ENCODE results near the gene LY6G6D. TPM values are rescaled to one million over a fixed set of nuclear protein-coding genes. Genes with fewer than 3 reads are reported as not detected.

The LY6G6D gene
- total and polyA plus RNA-seq, 2 of the 13 experiments (the other 11 are each of a cell fraction or from before 2014, with no cell fraction given): not detected

GRCh38 chr6:31737315-31737990, 22.3 kb downstream of the LY6G6D start (continued):
- TF ChIP-seq DZIP1 (CRISPR knock-in tag; IDR thresholded peaks at IDR 0.05): no peak
- peak; percentile 87 for TF ChIP-seq MED1 (CRISPR knock-in tag; IDR thresholded peaks at IDR 0.05)
- TF ChIP-seq RCOR2 (CRISPR knock-in tag; IDR thresholded peaks at IDR 0.05): no peak; the same call in 1 of the 2 replicates
- no peak for TF ChIP-seq ZBTB43 (CRISPR knock-in tag; conservative IDR thresholded peaks at IDR 0.05)
- TF ChIP-seq, protein P1, sequence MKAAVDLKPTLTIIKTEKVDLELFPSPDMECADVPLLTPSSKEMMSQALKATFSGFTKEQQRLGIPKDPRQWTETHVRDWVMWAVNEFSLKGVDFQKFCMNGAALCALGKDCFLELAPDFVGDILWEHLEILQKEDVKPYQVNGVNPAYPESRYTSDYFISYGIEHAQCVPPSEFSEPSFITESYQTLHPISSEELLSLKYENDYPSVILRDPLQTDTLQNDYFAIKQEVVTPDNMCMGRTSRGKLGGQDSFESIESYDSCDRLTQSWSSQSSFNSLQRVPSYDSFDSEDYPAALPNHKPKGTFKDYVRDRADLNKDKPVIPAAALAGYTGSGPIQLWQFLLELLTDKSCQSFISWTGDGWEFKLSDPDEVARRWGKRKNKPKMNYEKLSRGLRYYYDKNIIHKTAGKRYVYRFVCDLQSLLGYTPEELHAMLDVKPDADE (CRISPR knock-in tag; IDR thresholded peaks at IDR 0.05): 0 out of 2 replicates have a peak, but pooled peaks have one; percentile 53
- TF ChIP-seq NFKBIZ (CRISPR knock-in tag; IDR thresholded peaks at IDR 0.05): peak; percentile 61; the same call in 1 of the 2 replicates
- TF ChIP-seq, protein P2, sequence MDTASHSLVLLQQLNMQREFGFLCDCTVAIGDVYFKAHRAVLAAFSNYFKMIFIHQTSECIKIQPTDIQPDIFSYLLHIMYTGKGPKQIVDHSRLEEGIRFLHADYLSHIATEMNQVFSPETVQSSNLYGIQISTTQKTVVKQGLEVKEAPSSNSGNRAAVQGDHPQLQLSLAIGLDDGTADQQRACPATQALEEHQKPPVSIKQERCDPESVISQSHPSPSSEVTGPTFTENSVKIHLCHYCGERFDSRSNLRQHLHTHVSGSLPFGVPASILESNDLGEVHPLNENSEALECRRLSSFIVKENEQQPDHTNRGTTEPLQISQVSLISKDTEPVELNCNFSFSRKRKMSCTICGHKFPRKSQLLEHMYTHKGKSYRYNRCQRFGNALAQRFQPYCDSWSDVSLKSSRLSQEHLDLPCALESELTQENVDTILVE (CRISPR knock-in tag; IDR thresholded peaks at IDR 0.05): no peak
- TF ChIP-seq FOSL2 (CRISPR knock-in tag; IDR thresholded peaks at IDR 0.05): peak; percentile 60
- TF ChIP-seq HMGA1 (CRISPR knock-in tag; conservative IDR thresholded peaks at IDR 0.05): no peak
- no peak; the same call in 1 of the 2 replicates for TF ChIP-seq KDM5B (CRISPR knock-in tag; IDR thresholded peaks at IDR 0.05; ENCODE audit: borderline replicate concordance)
- TF ChIP-seq SUZ12 (IDR thresholded peaks at IDR 0.05; ENCODE audit: low read depth, low read length): no peak
- peak; percentile 71; the same call in 1 of the 2 replicates for TF ChIP-seq JUNB (CRISPR knock-in tag; IDR thresholded peaks at IDR 0.05; ENCODE audit: borderline replicate concordance)
- TF ChIP-seq HDAC1 (CRISPR knock-in tag; IDR thresholded peaks at IDR 0.05): peak; percentile 49
- TF ChIP-seq MED13 (CRISPR knock-in tag; IDR thresholded peaks at IDR 0.05): peak; percentile 35; the same call in 1 of the 2 replicates
- TF ChIP-seq DPF2 (CRISPR knock-in tag; IDR thresholded peaks at IDR 0.05; ENCODE audit: borderline replicate concordance, low read depth): no peak
- no peak for TF ChIP-seq ZNF567 (CRISPR knock-in tag; IDR thresholded peaks at IDR 0.05; ENCODE audit: borderline replicate concordance)
- peak; percentile 18; the same call in 1 of the 2 replicates for TF ChIP-seq MTF2 (CRISPR knock-in tag; IDR thresholded peaks at IDR 0.05; ENCODE audit: borderline replicate concordance)
- TF ChIP-seq ZNF432 (CRISPR knock-in tag; IDR thresholded peaks at IDR 0.05; ENCODE audit: borderline replicate concordance): no peak
- peak; percentile 79 for TF ChIP-seq NR2F6 (IDR thresholded peaks at IDR 0.05)
- peak; percentile 87 for TF ChIP-seq NR2F6 (CRISPR knock-in tag; IDR thresholded peaks at IDR 0.05)
- TF ChIP-seq TEAD3 (CRISPR knock-in tag; optimal IDR thresholded peaks at IDR 0.05; ENCODE audit: borderline replicate concordance): peak; percentile 71
- TF ChIP-seq CBX2 (IDR thresholded peaks at IDR 0.05; ENCODE audit: low read depth, low read length): no peak
- no peak for TF ChIP-seq CBX2 (CRISPR knock-in tag; IDR thresholded peaks at IDR 0.05; ENCODE audit: low read depth)
- no peak for TF ChIP-seq SRSF4 (IDR thresholded peaks at IDR 0.05; ENCODE audit: low read depth, low read length, poor library complexity, severe bottlenecking)
- no peak for TF ChIP-seq CENPX (CRISPR knock-in tag; IDR thresholded peaks at IDR 0.05)
- no peak for TF ChIP-seq ZMAT3 (CRISPR knock-in tag; conservative IDR thresholded peaks at IDR 0.05)

All from HepG2 (cell line).